HS-27A (cell line): Measurements from ENCODE around the gene SRSF4.
"Not testable (repeated sequence)": the region's sequence is repeated elsewhere in the genome, so short reads cannot be mapped to it uniquely, and the experiment has no call there.

Experiments used
- DNase-seq: peaks from one replicate; pipeline ENCODE4 v3.0.0-alpha.2; 2012; ENCODE audit warnings: low read depth, missing footprints

The SRSF4 gene

DNA sequence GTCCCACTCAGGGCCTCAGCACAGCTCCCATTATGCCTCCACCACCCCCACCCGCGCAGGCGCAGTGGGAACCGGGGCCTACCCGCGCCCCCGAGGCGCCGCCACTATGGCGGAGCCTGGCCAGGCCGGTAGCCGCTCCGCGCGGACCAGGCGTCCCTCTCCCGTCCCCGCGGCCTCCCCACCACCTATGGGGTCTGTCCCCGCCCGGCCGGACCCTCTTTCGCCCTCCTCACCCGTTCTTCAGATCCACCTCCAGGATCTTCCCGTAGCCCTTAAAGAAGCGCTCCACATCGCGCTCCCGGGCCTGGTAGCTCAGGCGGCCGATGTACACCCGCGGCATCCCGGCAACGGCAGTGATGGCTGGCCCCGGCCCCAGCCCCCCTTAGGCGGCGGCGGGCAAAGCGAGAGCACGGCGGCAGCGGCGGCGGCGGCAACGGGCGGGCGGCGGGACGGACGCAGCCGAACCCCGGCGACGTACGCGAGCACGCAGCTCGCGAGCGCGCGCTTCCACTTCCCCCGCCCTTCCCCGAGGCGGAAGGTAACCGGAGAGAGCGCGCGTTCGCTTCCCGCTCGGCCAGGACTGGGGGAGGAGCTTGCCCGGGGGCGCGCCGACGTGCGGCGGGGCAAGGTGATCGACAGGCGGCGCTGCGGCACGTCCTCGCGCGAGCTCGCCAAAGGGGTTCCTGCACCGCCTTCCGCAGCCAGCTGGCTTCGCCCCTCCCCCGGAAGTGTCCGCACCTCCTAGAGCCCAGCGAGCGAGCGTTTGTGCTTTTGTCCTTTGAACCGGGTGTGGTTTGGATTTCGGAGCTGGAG, at the start of gene SRSF4:
SRSF4 (minus strand) TSS at position 488 of the 813 bp plus-strand sequence; CDS start at position 340, 148 bp downstream.
- peak; percentile 96 for DNase-seq

DNA sequence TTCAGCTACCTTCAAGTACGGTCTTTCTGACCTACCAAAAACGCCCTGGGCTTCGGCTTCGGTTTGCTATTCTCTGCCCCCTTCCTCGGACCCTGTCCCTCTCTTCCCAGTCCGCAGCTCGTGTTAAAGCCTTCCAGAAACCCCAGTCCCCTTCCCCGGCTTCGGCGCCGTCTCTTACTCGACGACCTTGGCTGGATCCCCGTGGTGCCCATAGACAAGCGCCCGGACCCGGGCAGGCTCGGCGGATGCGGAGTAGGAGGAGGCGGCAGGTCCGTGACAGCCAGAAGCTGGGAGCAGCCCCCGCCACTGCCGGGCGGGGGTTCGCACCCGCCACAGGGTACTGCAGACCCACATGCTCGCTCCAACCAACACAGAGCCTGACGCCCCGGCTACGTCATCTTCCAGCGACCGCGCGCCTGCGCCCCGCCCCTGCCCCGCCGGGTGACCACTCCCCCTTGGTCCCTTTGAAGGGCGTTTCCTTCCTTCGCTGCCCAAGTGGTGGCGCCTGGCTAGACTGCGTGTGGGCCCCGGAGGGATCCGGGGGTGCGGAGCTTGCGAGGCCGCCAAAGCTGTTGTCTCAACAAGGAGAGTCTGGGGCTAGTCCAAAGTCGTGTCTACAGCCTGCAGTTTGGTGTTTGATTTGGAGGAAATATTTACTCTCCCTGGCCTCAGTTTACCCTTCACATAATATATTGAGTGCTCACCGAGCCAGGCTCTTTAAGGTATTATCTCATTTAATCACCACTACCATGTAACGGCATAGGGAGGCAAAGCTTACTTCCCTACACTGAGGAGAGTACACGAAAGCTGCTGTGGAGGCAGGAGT, 49.1 kb upstream of the SRSF4 start, which contains the start of gene MECR:
MECR (minus strand) TSS at position 382 of the 826 bp plus-strand sequence; CDS start at position 354, 28 bp downstream.
- DNase-seq = peak; percentile 81

DNA sequence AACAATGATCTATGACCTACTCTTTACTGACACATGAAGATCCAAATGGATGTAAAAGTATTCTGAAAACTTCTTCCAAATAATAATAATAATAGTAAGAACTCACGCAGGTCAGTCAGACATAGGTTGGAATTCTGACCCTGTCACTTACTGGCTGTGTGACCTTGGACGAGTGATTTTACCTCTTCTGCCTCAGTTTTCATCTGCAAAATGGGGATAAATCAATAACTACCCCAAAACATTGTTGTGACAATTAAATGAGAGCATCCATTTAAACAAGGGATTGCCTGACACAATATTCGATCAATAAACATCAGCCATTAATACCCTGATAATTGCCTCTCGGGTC, 48.5 kb upstream of the SRSF4 start:
- DNase-seq = no peak

DNA sequence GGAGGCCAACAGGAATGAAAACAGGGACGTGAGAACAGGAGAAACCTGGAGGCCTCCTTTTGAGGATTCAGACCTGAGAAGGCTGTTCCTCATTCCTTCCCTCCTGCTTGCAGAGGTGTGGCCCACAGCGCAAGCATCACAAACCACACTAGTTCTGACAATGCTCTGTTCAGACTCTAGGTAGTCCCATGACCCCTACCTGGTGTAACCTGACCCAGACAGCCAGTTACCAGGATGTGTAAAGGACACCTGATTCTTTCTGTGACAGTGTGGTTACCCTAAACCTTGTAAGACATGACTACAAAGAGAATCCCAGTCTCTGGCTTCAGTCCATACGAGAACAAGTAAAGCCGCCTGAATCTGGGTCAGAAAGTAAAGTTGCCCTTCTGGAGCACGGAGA, 45.8 kb upstream of the SRSF4 start:
- DNase-seq = no peak

DNA sequence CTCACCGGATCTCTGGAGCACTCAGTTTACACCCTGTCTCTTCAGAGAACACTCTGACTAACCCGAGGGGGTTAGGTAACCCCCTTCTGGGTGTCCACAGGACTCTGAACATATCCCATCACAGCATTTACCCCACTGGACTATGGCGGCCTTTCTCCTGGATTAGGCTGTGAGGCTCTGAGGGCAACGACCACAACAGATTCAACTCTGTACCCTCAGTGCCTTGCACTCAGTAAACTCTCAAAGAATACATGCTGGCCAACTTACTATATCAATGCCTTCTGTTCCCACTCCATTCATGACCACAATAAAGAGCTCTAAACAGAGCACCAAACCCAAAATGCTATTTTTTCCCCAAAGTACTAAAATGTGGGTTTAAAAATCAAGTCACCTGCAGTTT, 43.7 kb upstream of the SRSF4 start:
- no peak for DNase-seq

DNA sequence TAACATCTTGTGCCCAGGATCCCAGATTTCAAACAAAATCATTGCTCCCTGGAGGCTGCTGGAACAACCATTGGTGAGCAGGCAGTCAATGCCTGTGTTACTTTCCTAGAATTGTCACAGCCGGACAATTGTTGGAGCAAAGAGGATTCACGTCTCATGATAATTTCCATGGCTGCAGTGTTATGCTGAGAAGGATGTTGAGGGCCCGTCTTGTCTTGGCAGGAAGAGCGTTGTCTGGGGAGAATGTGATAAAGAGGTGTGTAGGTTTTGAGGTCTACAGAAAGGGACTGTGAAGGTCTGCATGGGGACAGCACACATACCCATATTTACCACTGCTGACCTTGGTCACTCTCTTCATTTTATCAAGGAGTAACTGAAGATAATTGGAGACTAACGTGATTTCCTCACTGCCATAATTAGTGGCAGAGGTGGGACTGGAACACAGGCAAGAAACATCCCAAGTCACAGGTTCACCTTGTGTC, 42.7 kb upstream of the SRSF4 start:
- no peak for DNase-seq

DNA sequence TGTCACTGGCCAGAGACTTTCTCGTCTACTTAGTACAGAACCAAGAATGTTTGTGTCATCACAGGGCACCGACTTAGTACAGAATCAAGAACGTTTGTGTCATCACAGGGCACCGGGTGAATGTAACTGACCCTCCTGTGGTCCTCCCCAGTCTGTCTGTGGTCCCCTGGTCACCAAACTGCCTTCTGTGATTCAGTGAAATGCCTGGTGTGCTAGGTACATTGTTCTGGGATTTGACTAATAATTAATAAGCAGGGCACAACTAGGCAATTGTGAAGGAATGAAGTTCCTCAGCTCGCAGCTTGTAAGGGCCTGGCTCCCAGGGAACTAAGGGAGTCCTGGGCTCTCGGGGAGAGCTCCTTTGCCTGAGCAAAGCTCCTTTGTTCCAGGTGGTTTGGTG, 41.8 kb upstream of the SRSF4 start:
- no peak for DNase-seq

DNA sequence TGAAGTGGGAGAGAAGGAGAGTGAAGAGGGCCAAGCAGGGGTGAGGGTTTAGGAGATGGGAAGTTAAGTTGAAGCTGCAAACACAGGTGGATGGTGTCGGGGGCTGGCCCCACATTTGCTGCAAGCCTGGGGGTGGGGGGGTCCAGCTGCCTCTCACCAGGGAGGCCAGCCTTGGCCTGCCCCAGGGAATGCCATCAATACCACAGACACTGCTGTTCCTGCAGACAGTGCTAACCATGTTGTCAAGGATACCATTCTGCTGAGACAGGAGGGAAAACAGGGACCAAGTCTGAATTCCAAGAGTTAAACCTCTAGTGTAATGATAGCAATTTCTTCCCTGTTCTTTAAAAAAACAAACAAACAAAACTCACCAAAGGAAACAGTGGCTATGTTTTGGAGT, 41.0 kb upstream of the SRSF4 start:
- DNase-seq = no peak

DNA sequence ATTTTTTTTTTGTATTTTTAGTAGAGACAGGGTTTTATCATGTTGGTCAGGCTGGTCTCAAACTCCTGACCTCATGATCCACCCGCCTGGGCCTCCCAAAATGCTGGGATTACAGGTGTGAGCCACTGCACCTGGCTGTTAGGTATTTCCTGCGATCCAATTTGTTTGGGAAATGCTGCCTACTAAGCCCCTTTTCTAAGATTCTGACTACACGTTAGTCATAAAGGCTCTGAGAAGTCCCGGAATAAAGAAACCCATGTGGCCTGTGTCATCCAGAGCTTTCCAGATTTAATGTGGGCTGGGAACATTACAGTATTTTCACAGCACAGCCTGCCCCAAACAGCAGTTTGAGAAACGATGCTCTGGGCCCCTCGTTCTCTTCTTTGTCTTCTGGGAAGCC, 40.6 kb upstream of the SRSF4 start:
- DNase-seq = not testable (repeated sequence)

DNA sequence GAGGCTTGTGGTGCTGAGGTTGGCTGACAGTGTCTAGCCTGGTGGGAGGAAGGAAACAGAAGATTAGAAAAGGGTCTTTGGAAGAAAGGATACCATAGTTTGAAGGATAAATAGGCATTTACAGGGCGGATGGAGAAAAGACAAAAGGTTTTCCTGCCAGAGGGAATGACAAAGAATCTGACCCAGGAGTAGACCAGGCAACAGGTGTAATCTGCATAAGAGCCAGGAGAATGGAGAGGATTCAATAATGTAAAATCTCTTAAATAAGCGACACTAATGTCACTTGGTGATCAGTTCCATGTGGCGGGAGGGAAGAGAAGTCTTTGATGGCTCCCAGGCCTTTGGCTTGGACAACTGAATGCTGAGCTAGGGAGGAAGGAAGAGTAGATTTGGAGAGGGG, 39.6 kb upstream of the SRSF4 start:
- DNase-seq = no peak

DNA sequence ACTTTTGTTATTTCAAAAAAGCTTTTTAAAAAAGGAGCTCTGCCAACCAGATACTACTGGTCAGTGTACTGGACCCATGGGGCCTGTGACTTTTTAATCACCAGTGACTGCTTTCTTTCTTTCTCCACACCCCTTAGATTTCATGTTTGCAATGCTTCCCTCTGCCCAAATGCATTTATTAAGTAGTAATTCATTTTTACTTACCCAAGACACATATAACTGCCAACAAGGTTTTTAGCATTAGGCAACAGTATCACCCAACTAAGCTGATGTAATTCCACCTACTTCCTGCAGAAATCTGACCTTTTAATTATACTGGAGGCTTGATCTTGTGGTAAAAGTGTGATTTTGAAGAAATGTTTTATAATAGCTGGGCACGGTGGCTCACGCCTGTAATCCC, 36.5 kb upstream of the SRSF4 start:
- no peak for DNase-seq

DNA sequence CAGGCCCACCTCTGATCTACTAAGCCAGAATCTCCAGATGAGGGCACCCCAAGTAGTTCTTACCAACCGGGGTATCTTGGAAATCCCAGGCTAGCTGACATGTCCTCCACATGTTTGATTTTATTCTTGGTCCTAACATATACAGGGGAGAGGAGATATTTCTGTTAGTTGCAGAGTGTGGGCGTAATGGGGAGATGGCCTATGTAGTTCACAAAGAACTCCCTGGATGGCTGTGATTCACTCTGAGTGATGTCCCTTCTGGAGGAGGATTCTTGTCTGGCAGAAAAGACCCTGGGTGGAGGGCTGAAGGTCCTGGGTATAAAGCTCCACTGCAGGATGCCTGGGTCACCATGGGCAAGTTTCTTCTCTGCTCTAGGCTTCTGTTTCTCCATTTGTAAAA, 35.9 kb upstream of the SRSF4 start:
- DNase-seq = no peak

DNA sequence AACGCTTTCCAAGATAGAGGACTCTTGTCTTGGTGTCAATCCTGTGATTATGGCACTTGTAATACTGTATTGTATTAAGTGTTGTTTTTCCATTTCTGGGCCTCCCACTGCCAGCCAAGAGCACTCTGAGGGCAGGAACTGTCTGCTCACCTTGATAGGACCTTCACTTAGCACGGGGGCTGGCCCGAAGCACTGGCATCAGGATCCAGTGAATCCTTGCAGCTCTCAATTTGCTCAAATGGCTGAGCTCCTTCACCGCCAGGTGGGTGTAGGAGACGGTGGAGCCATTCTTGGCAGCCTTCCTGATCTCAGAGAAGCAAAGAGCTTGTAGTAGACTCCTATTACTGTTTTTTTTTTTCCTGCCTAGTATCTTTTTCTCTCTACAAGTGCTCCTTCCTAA, 31.4 kb upstream of the SRSF4 start:
- DNase-seq = no peak

DNA sequence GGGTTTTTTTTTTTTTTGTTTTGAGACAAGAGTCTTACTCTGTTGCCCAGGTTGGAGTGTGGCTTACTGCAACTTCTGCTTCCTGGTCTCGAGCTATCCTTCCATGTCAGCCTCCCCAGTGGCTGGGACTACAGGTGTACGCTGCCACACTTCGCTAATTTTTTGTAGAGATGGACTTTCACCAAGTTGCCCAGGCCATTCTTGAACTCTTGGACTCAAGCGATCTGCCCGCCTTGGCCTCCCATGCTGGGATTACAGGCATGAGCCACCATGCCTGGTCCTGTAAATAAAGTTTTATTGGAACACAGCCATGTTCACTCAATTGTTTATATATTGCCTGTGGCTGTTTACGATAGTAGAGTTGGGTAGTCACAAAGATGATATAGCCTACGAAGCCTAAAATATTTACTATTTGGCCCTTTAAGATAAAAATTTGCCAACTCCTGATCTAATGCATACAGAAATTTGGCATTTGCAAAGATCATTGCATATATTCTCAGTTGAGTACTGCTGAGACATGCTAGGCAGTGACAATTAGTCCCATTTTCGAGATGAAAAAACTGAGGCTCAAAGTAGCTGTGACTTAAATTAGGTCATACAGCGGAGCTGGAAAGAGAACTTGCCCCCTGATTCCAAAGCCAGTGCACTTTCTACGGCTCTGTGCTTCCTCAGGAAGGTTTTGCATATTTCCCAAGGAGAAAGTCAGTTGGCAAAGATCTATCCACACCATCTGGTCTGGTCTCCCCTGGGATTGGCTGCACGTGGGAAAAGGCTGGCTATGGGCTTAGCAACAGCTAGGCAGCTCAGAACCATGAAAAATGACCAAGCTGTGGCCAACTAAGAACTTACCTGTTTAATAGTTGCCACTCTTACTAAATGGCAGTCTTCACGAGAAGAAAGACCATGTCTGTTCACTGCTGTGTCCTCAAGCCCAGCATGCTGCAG, 29.7 kb upstream of the SRSF4 start:
- DNase-seq = no peak

DNA sequence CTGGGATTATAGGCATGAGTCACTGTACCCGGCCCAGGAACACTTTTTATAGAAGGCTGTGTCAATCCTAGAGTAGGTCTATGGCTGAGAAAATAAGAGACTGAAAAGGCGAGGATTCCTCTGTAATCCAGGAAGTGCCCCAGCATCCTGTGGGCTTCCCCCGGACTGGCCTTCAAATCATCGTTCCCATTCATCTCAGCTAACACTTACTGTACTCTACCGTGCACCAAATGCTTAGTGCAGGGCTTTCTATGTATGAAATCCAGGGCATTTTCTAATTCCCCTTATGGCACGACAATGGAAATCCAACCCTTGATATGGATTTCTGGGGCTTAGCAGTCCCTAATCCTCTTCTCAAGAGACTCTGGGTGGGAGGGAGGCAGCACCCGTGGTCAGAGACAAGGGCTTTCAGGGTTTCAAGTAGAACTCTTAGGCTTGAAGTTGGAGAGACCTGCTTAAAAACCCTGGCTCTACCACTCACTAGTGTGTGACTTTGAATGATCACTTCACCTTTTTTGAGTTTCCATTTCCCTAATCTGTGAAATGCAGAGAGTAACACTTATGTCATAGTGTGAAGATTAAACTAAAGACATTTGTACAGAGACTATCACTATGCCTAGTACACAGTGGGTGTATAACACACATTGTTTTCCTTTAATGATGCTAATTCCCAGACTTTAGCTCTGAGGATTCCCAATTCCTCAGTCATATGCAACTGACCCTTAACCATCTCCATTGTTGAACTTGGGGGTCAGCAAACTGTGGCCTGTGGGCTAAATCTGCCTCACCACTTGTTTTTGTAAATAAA, 28.8 kb upstream of the SRSF4 start:
- no peak for DNase-seq

DNA sequence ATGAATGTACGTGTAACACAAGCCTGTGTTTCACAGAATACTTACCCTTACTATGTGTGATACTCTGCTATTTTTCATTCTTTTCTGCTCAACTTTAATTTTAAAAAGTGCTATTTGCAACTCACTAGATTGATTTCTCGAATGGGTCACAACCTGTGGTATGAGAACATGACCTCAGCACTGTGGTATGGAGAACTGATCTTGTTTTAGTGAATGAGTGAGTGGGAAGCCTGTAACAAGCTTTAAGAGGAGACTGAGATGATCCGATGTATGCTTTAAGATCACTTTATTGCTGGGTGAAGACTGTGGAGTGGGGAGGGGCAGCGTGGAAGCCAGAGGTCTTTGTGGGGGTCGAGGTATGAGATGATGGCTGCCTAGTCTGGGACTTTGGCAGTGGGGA, 27.5 kb upstream of the SRSF4 start:
- DNase-seq = no peak

DNA sequence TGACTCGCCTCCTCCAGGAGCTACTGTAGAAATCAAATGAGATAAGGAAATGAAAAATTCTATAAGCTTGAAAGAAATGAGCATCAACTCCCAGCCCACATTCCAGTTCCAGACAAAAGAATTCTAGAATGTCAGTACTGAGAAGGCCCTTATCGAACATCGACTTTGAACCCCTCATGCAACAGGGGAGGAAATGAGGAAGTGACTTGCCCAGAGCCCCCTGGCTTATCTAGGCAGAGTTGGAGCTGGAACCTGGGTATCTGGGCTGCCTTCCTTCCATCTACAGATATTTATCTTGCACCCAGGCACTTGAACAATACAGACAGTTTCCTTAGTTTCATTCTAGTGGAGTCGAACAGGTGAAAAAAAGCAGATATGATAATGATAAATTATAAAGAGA, 26.7 kb upstream of the SRSF4 start:
- DNase-seq = no peak

DNA sequence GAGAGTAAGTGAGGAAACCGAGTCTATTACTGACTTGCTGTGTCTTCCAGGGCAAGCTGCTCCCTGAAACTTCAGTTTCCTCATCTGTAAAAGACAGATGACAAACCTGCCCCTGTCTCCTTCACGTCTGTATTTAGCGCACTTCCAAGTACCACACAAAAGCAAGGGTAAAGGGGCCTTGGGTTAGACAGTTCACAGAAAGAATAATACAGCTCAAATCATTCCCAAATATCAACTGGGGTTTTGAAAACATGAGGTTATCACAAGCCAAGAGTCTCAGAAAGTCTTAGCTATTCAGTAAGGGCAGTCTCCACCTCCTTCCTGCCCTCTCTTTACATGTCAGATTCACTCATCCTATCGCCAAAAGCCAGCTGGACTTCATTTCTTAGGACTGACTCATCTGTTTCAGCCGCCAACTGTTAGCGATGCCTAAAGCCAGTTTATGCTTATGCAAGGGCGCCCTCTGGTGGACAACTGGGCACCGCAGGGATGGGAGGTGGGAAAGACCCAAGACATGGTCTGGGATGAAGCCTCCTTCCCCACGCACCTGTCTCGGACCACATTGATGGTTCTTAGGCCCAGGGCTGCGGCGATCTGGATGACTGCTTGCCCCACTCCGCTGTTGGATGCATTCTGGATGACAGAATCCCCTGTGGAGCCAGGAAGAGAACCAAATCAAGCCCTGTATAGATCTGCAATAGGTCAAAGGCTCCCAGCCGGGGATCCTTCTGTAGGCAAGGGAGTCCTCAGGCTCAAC, 21.1 kb upstream of the SRSF4 start:
- DNase-seq = peak; percentile 97

DNA sequence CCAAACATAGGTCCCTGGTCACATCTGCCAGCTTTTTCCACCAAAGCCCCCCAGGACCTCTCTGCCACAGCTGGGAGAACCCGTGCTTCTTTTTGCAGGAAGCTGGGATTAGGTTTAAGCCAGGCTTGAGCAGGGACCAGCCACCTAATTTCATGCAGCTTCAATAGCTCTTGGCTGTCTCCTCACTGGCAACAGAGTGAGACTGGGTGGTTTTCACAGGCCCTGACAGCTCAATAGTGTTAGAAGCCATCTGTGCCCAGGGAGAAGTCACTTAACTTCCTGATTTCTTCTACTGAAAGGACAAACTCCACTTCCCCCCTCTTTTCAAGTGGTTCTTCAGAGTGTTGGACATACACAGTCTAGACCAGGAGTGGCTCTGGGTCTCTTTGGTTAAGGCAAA, 20.4 kb upstream of the SRSF4 start:
- no peak for DNase-seq

DNA sequence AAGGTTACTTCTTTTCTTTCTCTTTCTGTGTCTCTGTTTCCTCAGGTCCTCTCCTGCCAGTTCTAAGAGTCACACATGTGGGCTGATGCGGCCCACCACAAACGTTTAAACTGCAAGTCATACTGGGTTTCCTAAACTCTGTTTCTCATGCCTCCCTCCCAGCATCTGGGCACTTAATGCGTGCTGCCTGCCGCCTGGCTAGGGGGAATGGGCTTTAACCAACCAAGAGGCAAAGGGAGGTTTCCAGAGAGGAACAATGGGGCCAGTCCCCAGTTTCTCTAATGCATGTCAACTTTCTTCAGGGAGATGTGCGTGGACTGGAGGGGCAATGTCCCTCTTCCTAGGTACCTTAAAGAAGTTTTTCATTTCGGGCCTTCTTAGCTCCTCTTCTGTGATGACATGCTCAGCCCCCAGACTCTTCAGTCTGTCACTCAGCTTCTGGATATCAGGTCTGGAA, 19.9 kb upstream of the SRSF4 start:
- DNase-seq = no peak
